HG02798 (cell line): ENCODE results near the gene MAZ.
"Not testable (repeated sequence)": the region's sequence is repeated elsewhere in the genome, so short reads cannot be mapped to it uniquely, and the experiment has no call there.

Source experiments
- ATAC-seq: cut with Tn5 transposase; IDR thresholded peaks from one replicate; pipeline ENCODE4 v1.9.1; 2021; ENCODE audit warnings: mild to moderate bottlenecking; ENCODE audit not compliant: unreplicated experiment, poor library complexity

The MAZ gene

DNA sequence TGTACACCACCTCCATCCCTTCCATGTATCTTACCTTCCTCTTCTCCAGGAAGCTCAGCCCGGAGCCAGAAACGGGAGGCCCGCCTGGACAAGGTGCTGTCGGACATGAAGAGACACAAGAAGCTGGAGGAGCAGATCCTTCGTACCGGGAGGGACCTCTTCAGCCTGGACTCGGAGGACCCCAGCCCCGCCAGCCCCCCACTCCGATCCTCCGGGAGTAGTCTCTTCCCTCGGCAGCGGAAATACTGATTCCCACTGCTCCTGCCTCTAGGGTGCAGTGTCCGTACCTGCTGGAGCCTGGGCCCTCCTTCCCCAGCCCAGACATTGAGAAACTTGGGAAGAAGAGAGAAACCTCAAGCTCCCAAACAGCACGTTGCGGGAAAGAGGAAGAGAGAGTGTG, 13.2 kb downstream of the MAZ start:
- ATAC-seq, result no peak

DNA sequence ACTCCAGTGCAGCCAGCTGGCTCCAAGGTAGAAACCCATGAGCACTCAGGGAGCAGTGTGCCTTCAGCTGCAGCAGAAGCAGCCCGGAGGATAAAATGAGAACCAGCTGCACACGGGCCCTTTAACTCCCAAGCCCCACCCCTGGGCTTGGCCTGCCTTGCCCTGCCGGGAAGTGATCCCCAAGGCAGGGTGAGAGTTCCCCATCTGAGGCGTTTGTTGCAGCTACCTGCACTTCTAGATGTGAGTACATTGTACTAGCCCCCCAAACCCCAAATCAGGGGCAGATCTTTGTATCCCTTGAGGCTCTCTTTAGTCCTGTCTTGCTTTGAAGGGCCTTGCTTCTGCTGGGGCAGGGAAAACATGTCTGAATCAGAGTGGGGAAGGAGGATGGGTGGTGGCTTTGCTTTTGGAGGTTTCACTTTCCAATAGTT, 14.0 kb downstream of the MAZ start, which contains the start of gene MVP:
Gene MVP, plus strand, starts transcription at position 192 of the 431 bp plus-strand sequence. CDS start 10,088 bp downstream, outside the sequence.
- no peak for ATAC-seq

DNA sequence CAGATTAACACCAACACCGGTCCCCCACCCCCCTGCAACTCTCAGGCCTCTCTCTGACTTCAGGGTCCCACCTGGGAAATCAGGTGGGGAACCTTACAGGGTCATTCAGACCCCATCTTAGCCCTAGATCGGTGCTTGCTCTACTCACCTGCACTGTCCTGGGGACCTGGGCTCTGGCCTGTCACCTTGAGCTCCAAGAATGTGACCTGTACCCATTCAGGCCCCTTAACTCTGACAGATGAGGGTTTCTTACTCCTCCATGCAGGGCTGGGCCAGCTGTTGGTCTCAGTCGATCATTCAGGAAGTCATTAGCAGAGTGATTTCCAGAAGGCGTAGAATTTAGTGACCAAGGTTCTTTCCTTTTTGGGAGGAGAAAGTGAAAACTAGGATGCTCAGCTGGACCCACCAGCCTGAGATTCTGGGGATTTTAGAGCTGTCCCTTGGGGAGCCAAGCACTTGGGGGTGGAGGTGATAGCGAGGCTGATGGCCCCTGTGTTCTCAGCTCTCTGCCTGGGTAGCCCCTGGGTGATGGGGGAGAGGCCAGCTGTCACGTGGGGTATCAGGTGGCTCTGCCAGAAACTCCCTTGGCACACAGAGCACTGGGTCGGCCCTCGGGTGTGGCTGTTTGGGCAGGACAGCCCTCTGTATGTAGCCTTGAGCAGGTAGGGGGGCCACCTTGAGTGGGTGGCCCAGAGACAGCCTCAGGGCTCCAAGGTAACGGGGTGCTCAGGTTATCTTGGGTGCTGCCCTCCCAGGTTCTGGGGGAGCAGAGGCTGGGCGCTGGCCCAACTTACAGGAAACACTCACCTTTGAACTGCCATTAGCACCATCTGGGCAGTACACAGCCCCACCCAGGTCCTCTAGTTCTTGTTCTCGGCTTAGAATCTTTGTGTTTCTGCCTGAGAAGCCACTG, 14.7 kb downstream of the MAZ start:
- ATAC-seq, result peak; percentile 47

- no peak for ATAC-seq
Observed at GRCh38 chr16:29821643-29822115, 15.3 kb downstream of the MAZ start.

- no peak for ATAC-seq
Observed at GRCh38 chr16:29824589-29825144, 18.3 kb downstream of the MAZ start.

DNA sequence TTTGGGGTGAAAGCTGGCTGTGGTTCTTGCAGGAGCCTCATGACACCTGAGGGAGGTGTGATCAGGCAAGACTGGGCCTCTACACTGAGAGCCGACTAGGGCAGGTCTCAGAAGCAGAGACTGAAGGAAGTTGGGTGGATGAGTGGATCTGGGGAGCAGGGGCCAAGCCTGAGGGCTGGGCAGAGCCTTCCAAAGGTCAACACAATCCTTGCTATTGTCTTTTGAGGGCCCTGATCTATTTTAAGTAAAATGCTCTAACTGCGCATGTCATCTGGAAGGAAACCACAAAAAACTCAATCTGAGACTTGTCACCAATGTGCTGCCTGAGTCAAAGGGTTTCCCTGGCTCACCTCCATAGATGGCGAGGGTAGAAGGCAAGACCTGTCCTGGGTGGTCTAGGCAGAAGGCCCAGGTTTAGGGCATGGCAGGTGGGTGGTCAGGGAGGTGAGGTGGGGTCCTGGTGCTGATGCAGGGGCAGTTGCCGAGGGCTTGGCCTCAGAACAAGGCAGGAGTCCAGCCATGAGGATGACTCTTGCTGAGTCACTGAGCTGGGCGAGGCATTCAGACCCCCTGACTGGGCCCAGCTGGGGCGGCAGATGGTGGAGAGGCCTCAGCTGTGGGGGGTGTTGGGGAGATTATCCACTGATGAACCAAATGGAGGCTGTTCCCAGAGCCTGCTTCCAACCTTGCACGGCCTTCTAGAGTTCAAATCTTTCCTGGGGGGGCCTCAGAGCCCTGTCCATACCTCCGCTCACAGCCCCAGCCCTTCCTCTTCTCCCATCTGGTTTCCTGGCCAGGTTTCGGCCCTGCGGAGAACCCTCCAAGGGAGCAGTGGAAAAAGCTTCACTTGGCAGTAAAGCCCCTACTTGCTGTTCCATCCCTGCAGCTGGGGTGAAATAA, 19.1 kb downstream of the MAZ start:
- ATAC-seq, result no peak

DNA sequence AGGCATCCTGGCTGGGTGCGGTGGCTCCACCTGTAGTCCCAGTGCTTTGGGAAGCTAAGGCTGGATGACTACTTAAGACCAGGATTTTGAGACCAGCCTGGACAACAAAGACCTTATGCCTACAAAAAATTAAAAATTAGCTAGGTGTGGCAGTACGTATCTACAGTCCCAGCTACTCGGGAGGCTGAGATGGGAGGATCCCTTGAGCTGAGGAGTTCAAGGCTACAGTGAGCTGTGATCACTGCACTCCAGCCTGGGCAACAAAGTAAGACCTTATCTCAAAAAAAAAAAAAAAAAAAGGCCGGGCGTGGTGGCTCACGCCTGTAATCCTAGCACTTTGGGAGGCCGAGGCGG, 20.0 kb downstream of the MAZ start:
- ATAC-seq, result no peak

DNA sequence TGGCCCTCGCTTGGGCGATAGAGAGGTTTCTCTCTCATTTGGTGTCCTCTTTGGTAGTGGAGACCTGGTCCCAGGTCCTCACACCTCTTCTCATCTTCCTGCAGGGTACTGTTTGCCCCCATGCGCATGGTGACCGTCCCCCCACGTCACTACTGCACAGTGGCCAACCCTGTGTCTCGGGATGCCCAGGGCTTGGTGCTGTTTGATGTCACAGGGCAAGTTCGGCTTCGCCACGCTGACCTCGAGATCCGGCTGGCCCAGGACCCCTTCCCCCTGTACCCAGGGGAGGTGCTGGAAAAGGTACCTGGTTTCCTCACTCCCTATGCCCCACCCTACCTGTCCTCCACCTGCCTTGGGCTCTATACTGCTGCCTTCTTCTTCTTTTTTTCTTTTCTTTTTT, 24.4 kb downstream of the MAZ start:
- no peak for ATAC-seq

- no peak for ATAC-seq
Observed at GRCh38 chr16:29831490-29831889, 25.2 kb downstream of the MAZ start.

- ATAC-seq, result not testable (repeated sequence)
Observed at GRCh38 chr16:29833219-29833618, 26.9 kb downstream of the MAZ start.

- ATAC-seq, result no peak
Observed at GRCh38 chr16:29834079-29834478, 27.8 kb downstream of the MAZ start.

- no peak for ATAC-seq
Observed at GRCh38 chr16:29835926-29836325, 29.6 kb downstream of the MAZ start.

GRCh38 chr16:29836623-29837022, 30.3 kb downstream of the MAZ start:
- no peak for ATAC-seq

- ATAC-seq, result no peak
Observed at GRCh38 chr16:29837841-29838240, 31.5 kb downstream of the MAZ start.

- no peak for ATAC-seq
Observed at GRCh38 chr16:29839822-29840221, 33.5 kb downstream of the MAZ start.

GRCh38 chr16:29840240-29840639, 33.9 kb downstream of the MAZ start:
- no peak for ATAC-seq

- ATAC-seq, result no peak
Observed at GRCh38 chr16:29841631-29842030, 35.3 kb downstream of the MAZ start.

DNA sequence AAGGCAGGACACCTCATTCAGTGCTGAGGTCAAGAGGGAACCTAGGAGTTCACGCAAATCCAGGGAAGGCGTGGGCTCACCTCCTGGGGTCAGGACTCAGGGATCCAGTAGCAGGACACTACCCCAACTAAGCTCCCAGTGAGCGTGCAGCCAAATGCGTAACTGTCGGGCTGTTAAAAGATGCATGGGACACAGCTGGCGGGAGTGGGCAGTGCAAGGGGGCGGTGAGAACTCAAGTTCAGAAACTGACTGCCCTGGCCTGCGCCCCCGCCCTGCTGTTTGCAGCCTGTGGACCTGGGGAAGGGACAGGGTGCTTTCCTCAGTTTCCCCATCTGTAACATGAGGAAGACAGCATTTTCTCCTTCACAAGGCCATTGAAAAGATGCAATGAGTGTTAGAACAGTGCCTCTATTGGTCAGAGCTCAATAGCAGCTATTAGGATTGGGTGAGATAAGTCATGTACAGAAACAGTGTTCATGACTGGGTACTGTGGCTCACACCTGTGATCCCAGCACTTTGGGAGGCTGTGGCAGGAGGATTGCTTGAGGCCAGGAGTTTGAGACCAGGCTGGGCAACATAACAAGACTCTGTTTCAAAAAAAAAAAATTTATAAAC, 36.5 kb downstream of the MAZ start:
- no peak for ATAC-seq

- ATAC-seq, result no peak
Observed at GRCh38 chr16:29843931-29844330, 37.6 kb downstream of the MAZ start.
